ENCODE data around the gene RPRD1B.
"Not testable (repeated sequence)": the region's sequence is repeated elsewhere in the genome, so short reads cannot be mapped to it uniquely, and the experiment has no call there.

RPRD1B gene

GRCh38 chr20:38001981-38002380 is 31.6 kb upstream of the RPRD1B start:
- no peak for TF ChIP-seq CTCF (IDR thresholded peaks at IDR 0.05; ENCODE audit: low read depth, low read length)
- H3K4me3 ChIP-seq (ENCODE audit: low read depth, low read length), result no peak overlapping the region

GRCh38 chr20:38002422-38002821 is 31.1 kb upstream of the RPRD1B start:
- TF ChIP-seq CTCF (IDR thresholded peaks at IDR 0.05; ENCODE audit: low read depth, low read length), result no peak
- no peak overlapping the region for H3K4me3 ChIP-seq (ENCODE audit: low read depth, low read length)

GRCh38 chr20:38004416-38004815 is 29.1 kb upstream of the RPRD1B start:
- no peak for TF ChIP-seq CTCF (IDR thresholded peaks at IDR 0.05; ENCODE audit: low read depth, low read length)
- H3K4me3 ChIP-seq (ENCODE audit: low read depth, low read length), result no peak overlapping the region

GRCh38 chr20:38005903-38006302 is 27.6 kb upstream of the RPRD1B start:
- no peak for TF ChIP-seq CTCF (IDR thresholded peaks at IDR 0.05; ENCODE audit: low read depth, low read length)
- no peak overlapping the region for H3K4me3 ChIP-seq (ENCODE audit: low read depth, low read length)

GRCh38 chr20:38007526-38007925 is 26.0 kb upstream of the RPRD1B start:
- no peak for TF ChIP-seq CTCF (IDR thresholded peaks at IDR 0.05; ENCODE audit: low read depth, low read length)
- H3K4me3 ChIP-seq (ENCODE audit: low read depth, low read length), result no peak overlapping the region

GRCh38 chr20:38008233-38008944 is 25.2 kb upstream of the RPRD1B start:
- no peak overlapping the region for H3K4me3 ChIP-seq (ENCODE audit: low read depth, low read length)
- TF ChIP-seq CTCF (IDR thresholded peaks at IDR 0.05; ENCODE audit: low read depth, low read length), result no peak

GRCh38 chr20:38009416-38009815 is 24.1 kb upstream of the RPRD1B start:
- not testable (repeated sequence) for H3K4me3 ChIP-seq (ENCODE audit: low read depth, low read length)

- TF ChIP-seq CTCF (IDR thresholded peaks at IDR 0.05; ENCODE audit: low read depth, low read length), result no peak
- H3K4me3 ChIP-seq (ENCODE audit: low read depth, low read length), result no peak overlapping the region
Measured at GRCh38 chr20:38011696-38012095, 21.9 kb upstream of the RPRD1B start.
